HTR-8/SVneo (cell line): Measurements from ENCODE around the gene ZNF282.
A peak's percentile ranks its signal among the peaks of the same experiment; 100 is the strongest.

ENCODE experiments used
- DNase-seq: peaks from one replicate; pipeline ENCODE4 v3.0.0; 2011; ENCODE audit warnings: low spot score, mixed read lengths; ENCODE audit not compliant: insufficient read length
- FAIRE-seq: peaks from 2 replicates; lab custom pipeline; 2011; peaks lifted over from hg19 to GRCh38; lab: Jason Lieb, UNC

Gene ZNF282

GRCh38 chr7:149195180-149196150, at the start of gene ZNF282:
TSS of gene ZNF282 (plus strand) at chr7:149195546. CDS start at chr7:149195590, 44 bp downstream.
- FAIRE-seq (peak; percentile 52), DNase-seq (peak; percentile 89)

GRCh38 chr7:149147072-149147751, 48.1 kb upstream of the ZNF282 start, which contains the start of gene ZNF398:
TSS of gene ZNF398 (plus strand) at chr7:149147453. CDS start at chr7:149147743, 290 bp downstream.
- DNase-seq, result peak; percentile 82
- no peak for FAIRE-seq

- DNase-seq, result peak; percentile 22
These were observed 47.3 kb upstream of the ZNF282 start for GRCh38 chr7:149147752-149148653.

GRCh38 chr7:149150981-149151380, 44.4 kb upstream of the ZNF282 start:
- FAIRE-seq (no peak), DNase-seq (no peak)

More at GRCh38 chr7:149147752-149148653, 47.3 kb upstream of the ZNF282 start:
- no peak for FAIRE-seq

GRCh38 chr7:149153346-149153745, 42.0 kb upstream of the ZNF282 start:
- DNase-seq, result no peak
- FAIRE-seq, result no peak

GRCh38 chr7:149154056-149154455, 41.3 kb upstream of the ZNF282 start:
- FAIRE-seq (no peak), DNase-seq (no peak)

- DNase-seq, result no peak
- no peak for FAIRE-seq
These were observed 38.4 kb upstream of the ZNF282 start for GRCh38 chr7:149156898-149157297.

GRCh38 chr7:149161241-149161848, 34.0 kb upstream of the ZNF282 start:
- FAIRE-seq, result no peak
- no peak for DNase-seq

- FAIRE-seq (no peak), DNase-seq (no peak)
These were observed 29.2 kb upstream of the ZNF282 start for GRCh38 chr7:149166142-149166541.

GRCh38 chr7:149166630-149167352, 28.6 kb upstream of the ZNF282 start:
- FAIRE-seq, result no peak
- no peak for DNase-seq

- DNase-seq (no peak), FAIRE-seq (no peak)
These were observed 23.3 kb upstream of the ZNF282 start for GRCh38 chr7:149171892-149172533.

- no peak for DNase-seq
- FAIRE-seq, result no peak
These were observed 22.8 kb upstream of the ZNF282 start for GRCh38 chr7:149172534-149172920.

- FAIRE-seq (no peak), DNase-seq (no peak)
These were observed 20.2 kb upstream of the ZNF282 start for GRCh38 chr7:149175150-149175549.

- FAIRE-seq (no peak), DNase-seq (no peak)
These were observed 16.1 kb upstream of the ZNF282 start for GRCh38 chr7:149179241-149179640.

GRCh38 chr7:149180722-149181449, 14.5 kb upstream of the ZNF282 start:
- FAIRE-seq, result no peak
- DNase-seq, result no peak

- FAIRE-seq, result no peak
- DNase-seq, result no peak
These were observed 13.9 kb upstream of the ZNF282 start for GRCh38 chr7:149181450-149181790.

GRCh38 chr7:149184274-149184673, 11.1 kb upstream of the ZNF282 start:
- DNase-seq (no peak), FAIRE-seq (no peak)

- DNase-seq (no peak), FAIRE-seq (no peak)
These were observed 7.1 kb upstream of the ZNF282 start for GRCh38 chr7:149188213-149188612.
